Measurements from ENCODE around the gene RTN4RL1. TPM values are rescaled to one million over a fixed set of nuclear protein-coding genes. Genes with fewer than 3 reads are reported as not detected.
A peak's percentile ranks its signal among the peaks of the same experiment; 100 is the strongest.

Gene RTN4RL1
- total RNA-seq: 1.1 and 1.5 TPM in 2 replicates

GRCh38 chr17:2025220-2025621 is at the start of gene RTN4RL1:
Gene RTN4RL1 (minus strand): TSS chr17:2025334. CDS start chr17:2024865, 469 bp downstream.
- H3K27me3 ChIP-seq (ENCODE audit: insufficient read depth, low read length): peaks cover 41% of the 10 kb centered on the region
- TF ChIP-seq CTCF (IDR thresholded peaks at IDR 0.05; ENCODE audit: extremely low read depth, low read depth, low read length): no peak
- H3K27ac ChIP-seq (ENCODE audit: low read depth, low read length): no peak within 1 kb of the TSS
- DNase-seq (ENCODE audit: insufficient read length, low spot score, missing footprints): peak; percentile 96
- peak within 1 kb of the TSS; percentile 79 for H3K4me2 ChIP-seq (ENCODE audit: insufficient read depth, low read length)
- no peaks in the 10 kb centered on the region for H3K9me3 ChIP-seq (ENCODE audit: low read depth, low read length)
- H3K4me1 ChIP-seq (ENCODE audit: insufficient read depth, low read length): peaks cover 29% of the 10 kb centered on the region
- peak within 1 kb of the TSS; percentile 67 for H3K4me3 ChIP-seq (ENCODE audit: insufficient read depth, low read length)
- H4K20me1 ChIP-seq (ENCODE audit: insufficient read depth, low read length): no peaks in the 10 kb centered on the region
- H3K79me2 ChIP-seq (ENCODE audit: insufficient read depth, low read length): peaks cover under 1% of the 10 kb centered on the region
- no peaks in the 10 kb centered on the region for H3K36me3 ChIP-seq (ENCODE audit: insufficient read depth, low read length)
- H2AFZ ChIP-seq (ENCODE audit: low read length): peak within 1 kb of the TSS; percentile 56

GRCh38 chr17:2074919-2075318 is 49.8 kb upstream of the RTN4RL1 start:
- no peaks in the 10 kb centered on the region for H3K27me3 ChIP-seq (ENCODE audit: insufficient read depth, low read length)
- peaks cover 19% of the 10 kb centered on the region for H3K4me1 ChIP-seq (ENCODE audit: insufficient read depth, low read length)
- H4K20me1 ChIP-seq (ENCODE audit: insufficient read depth, low read length): no peaks in the 10 kb centered on the region
- no peak overlapping the region for H3K4me3 ChIP-seq (ENCODE audit: insufficient read depth, low read length)
- no peaks in the 10 kb centered on the region for H3K9me3 ChIP-seq (ENCODE audit: low read depth, low read length)
- no peak for DNase-seq (ENCODE audit: insufficient read length, low spot score, missing footprints)
- peaks cover 45% of the 10 kb centered on the region for H3K36me3 ChIP-seq (ENCODE audit: insufficient read depth, low read length)
- H3K27ac ChIP-seq (ENCODE audit: low read depth, low read length): no peak overlapping the region
- no peak for TF ChIP-seq CTCF (IDR thresholded peaks at IDR 0.05; ENCODE audit: extremely low read depth, low read depth, low read length)
- H2AFZ ChIP-seq (ENCODE audit: low read length): no peak overlapping the region
- no peak overlapping the region for H3K4me2 ChIP-seq (ENCODE audit: insufficient read depth, low read length)
- no peaks in the 10 kb centered on the region for H3K79me2 ChIP-seq (ENCODE audit: insufficient read depth, low read length)

GRCh38 chr17:2071455-2072281 is 46.5 kb upstream of the RTN4RL1 start:
- DNase-seq (ENCODE audit: insufficient read length, low spot score, missing footprints): peak; percentile 90
- Histone ChIP-seq H3K79me2 (ENCODE audit: insufficient read depth, low read length) (no peaks in the 10 kb centered on the region), H3K36me3 (ENCODE audit: insufficient read depth, low read length) (peaks cover 20% of the 10 kb centered on the region), H3K9me3 (ENCODE audit: low read depth, low read length) (no peaks in the 10 kb centered on the region), H3K4me2 (ENCODE audit: insufficient read depth, low read length) (peak overlapping the region; percentile 16), H2AFZ (ENCODE audit: low read length) (no peak overlapping the region), H4K20me1 (ENCODE audit: insufficient read depth, low read length) (no peaks in the 10 kb centered on the region), H3K4me1 (ENCODE audit: insufficient read depth, low read length) (peaks cover 44% of the 10 kb centered on the region), H3K27ac (ENCODE audit: low read depth, low read length) (peak overlapping the region; percentile 81), H3K27me3 (ENCODE audit: insufficient read depth, low read length) (no peaks in the 10 kb centered on the region), H3K4me3 (ENCODE audit: insufficient read depth, low read length) (no peak overlapping the region)
- no peak for TF ChIP-seq CTCF (IDR thresholded peaks at IDR 0.05; ENCODE audit: extremely low read depth, low read depth, low read length)

GRCh38 chr17:2071024-2071385 is 45.9 kb upstream of the RTN4RL1 start:
- no peaks in the 10 kb centered on the region for H4K20me1 ChIP-seq (ENCODE audit: insufficient read depth, low read length)
- H3K79me2 ChIP-seq (ENCODE audit: insufficient read depth, low read length): no peaks in the 10 kb centered on the region
- TF ChIP-seq CTCF (IDR thresholded peaks at IDR 0.05; ENCODE audit: extremely low read depth, low read depth, low read length): no peak
- H3K36me3 ChIP-seq (ENCODE audit: insufficient read depth, low read length): peaks cover 15% of the 10 kb centered on the region
- H3K4me1 ChIP-seq (ENCODE audit: insufficient read depth, low read length): peaks cover 51% of the 10 kb centered on the region
- H3K4me2 ChIP-seq (ENCODE audit: insufficient read depth, low read length): no peak overlapping the region
- H3K27ac ChIP-seq (ENCODE audit: low read depth, low read length): peak overlapping the region; percentile 81
- no peaks in the 10 kb centered on the region for H3K9me3 ChIP-seq (ENCODE audit: low read depth, low read length)
- no peaks in the 10 kb centered on the region for H3K27me3 ChIP-seq (ENCODE audit: insufficient read depth, low read length)
- no peak overlapping the region for H3K4me3 ChIP-seq (ENCODE audit: insufficient read depth, low read length)
- peak; percentile 47 for DNase-seq (ENCODE audit: insufficient read length, low spot score, missing footprints)
- no peak overlapping the region for H2AFZ ChIP-seq (ENCODE audit: low read length)
